Colonic mucosa (tissue), 4 donors: Measurements from ENCODE around the gene PFDN5. TPM values are rescaled to one million over a fixed set of nuclear protein-coding genes. Genes with fewer than 3 reads are reported as not detected.

Source experiments
- DNase-seq: peaks from one replicate; pipeline ENCODE4 v3.0.0-alpha.2; 2020
- H3K27ac ChIP-seq: fragments of 200-600 bp; one replicate; pipeline ENCODE4 v1.8.0; 2021
- H3K27me3 ChIP-seq: fragments of 200-600 bp; one replicate; pipeline ENCODE4 v1.8.0; 2021
- H3K36me3 ChIP-seq: fragments of 200-600 bp; one replicate; pipeline ENCODE4 v1.8.0; 2021
- H3K4me1 ChIP-seq: fragments of 200-600 bp; one replicate; pipeline ENCODE4 v1.8.0; 2021; ENCODE audit warnings: mild to moderate bottlenecking
- H3K4me3 ChIP-seq: fragments of 200-600 bp; one replicate; pipeline ENCODE4 v1.8.0; 2021
- H3K9ac ChIP-seq, 2 donors: one replicate each; pipeline ENCODE4 v1.7.0; 2013; ENCODE audit warnings: control low read depth in 2 of 2, low read depth in 2 of 2, low read length in 2 of 2
- H3K9me3 ChIP-seq: fragments of 200-600 bp; one replicate; pipeline ENCODE4 v1.8.0; 2021
- intact Hi-C: fragments of 100-400 bp; cut with DNase I; formaldehyde crosslinking; loops from one replicate; pipeline ENCODE4 v1.14.1; 2022
- total RNA-seq, 2 donors: library from RNA; stranded (reverse); fragmentation: NEBNext Ultra II Directional in 1 of 2; extraction: Animal tissue kit (Norgen Biotek cat#: 25700) in 1 of 2; gene quantifications; one replicate each; pipeline ENCODE4 v1.2.1, GENCODE V29; 2021
- TF ChIP-seq, protein P1 (sequence below): fragments of 200-600 bp; IDR thresholded peaks from one replicate; pipeline ENCODE4 v1.8.0; 2022; ENCODE audit warnings: antibody characterized with exemption, mild to moderate bottlenecking
- donor health status: healthy.
- donor health status: DM: no; HTN: no; CAD: no.
- donor health status: DM: no; HTN: no; CAD: no.

The PFDN5 gene
- total RNA-seq, 2 donors from 2014 or later, result 247 to 305 TPM

DNA sequence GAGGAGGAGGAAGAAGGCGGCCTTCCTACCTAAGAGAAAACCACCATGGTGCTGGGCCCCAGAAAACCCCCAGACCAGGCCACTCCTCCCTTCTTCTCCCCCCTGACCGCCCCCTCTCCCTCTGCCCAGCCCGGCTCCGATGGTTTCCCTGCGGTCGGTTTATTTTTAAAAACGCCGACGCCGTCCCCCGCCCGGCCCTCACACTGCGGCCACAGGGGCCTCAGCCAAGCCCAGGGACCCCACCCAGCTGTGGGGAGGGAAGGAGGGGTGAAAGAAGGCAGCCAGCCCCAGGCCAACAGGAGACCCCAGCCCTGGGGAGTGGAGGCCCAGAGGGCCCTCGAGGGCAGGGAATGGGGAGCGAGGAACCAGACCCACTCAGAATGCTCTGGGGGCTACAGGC, 37.4 kb downstream of the PFDN5 start:
- Histone ChIP-seq H3K4me1 (no peaks in the 10 kb centered on the region), H3K4me3 (no peak overlapping the region), H3K9ac (no peak overlapping the region), H3K27me3 (peaks cover 8% of the 10 kb centered on the region), H3K36me3 (no peaks in the 10 kb centered on the region), H3K9me3 (no peaks in the 10 kb centered on the region), H3K27ac (no peak overlapping the region)
- DNase-seq, result no peak
- intact Hi-C loops, result loop anchor here (10.0 kb wide), 1 partner anchor 172 kb away; the partner anchor contains the start of genes NPFF and TARBP2
- TF ChIP-seq, protein P1, sequence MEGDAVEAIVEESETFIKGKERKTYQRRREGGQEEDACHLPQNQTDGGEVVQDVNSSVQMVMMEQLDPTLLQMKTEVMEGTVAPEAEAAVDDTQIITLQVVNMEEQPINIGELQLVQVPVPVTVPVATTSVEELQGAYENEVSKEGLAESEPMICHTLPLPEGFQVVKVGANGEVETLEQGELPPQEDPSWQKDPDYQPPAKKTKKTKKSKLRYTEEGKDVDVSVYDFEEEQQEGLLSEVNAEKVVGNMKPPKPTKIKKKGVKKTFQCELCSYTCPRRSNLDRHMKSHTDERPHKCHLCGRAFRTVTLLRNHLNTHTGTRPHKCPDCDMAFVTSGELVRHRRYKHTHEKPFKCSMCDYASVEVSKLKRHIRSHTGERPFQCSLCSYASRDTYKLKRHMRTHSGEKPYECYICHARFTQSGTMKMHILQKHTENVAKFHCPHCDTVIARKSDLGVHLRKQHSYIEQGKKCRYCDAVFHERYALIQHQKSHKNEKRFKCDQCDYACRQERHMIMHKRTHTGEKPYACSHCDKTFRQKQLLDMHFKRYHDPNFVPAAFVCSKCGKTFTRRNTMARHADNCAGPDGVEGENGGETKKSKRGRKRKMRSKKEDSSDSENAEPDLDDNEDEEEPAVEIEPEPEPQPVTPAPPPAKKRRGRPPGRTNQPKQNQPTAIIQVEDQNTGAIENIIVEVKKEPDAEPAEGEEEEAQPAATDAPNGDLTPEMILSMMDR, result no peak

DNA sequence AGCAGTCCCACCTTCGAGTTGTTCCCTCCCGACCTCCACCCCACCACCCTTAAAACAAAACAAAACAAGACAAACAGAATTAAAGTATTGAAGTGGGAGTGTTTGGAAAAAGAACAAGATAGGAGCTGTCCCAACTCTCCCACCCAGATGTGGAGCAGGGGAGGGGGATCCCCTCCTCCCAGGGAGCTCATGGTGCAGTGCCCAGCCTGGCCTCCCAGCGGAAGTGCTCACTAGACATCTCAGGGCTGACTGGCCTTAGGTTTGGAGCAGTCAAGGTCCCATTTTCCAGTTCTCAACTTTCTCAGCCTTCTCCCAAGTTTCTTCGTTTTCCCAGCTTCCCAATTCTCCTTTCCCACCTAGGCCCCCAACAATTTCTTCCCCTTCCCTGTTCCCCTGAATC, 37.9 kb downstream of the PFDN5 start:
- H3K9ac ChIP-seq, result no peak overlapping the region
- DNase-seq, result no peak
- no peak overlapping the region for H3K4me3 ChIP-seq
- no peaks in the 10 kb centered on the region for H3K36me3 ChIP-seq
- intact Hi-C loops, result loop anchor here (10.0 kb wide), 1 partner anchor 172 kb away; the partner anchor contains the start of genes NPFF and TARBP2
- H3K9me3 ChIP-seq, result no peaks in the 10 kb centered on the region
- H3K4me1 ChIP-seq, result no peaks in the 10 kb centered on the region
- TF ChIP-seq, protein P1, result no peak
- H3K27me3 ChIP-seq, result peaks cover 8% of the 10 kb centered on the region
- no peak overlapping the region for H3K27ac ChIP-seq

DNA sequence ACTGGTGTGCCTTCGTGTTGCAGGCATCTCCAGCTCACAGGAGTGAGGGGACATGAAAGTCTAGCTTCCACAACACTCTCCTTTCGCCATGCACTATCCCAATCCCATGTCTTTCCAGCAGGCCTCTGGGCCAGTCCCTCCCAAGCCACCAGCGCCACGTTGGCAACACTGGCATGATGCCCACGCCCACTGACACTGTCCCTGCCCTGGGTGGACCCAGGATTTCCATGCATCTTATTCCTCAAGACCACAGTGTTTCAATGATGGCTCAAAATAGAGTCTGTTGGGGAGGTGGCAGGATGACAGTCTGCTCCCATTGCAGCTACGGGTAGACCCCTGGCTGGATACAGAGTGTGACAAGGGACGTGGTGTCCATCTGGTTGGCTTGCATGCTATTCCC, 38.5 kb downstream of the PFDN5 start:
- H3K9ac ChIP-seq, result no peak overlapping the region
- no peaks in the 10 kb centered on the region for H3K9me3 ChIP-seq
- H3K4me1 ChIP-seq, result no peaks in the 10 kb centered on the region
- H3K36me3 ChIP-seq, result no peaks in the 10 kb centered on the region
- intact Hi-C loops, result loop anchor here (10.0 kb wide), 1 partner anchor 171 kb away; the partner anchor contains the start of genes NPFF and TARBP2
- H3K27me3 ChIP-seq, result peaks cover 8% of the 10 kb centered on the region
- no peak for DNase-seq
- TF ChIP-seq, protein P1, result no peak
- H3K27ac ChIP-seq, result no peak overlapping the region
- no peak overlapping the region for H3K4me3 ChIP-seq

DNA sequence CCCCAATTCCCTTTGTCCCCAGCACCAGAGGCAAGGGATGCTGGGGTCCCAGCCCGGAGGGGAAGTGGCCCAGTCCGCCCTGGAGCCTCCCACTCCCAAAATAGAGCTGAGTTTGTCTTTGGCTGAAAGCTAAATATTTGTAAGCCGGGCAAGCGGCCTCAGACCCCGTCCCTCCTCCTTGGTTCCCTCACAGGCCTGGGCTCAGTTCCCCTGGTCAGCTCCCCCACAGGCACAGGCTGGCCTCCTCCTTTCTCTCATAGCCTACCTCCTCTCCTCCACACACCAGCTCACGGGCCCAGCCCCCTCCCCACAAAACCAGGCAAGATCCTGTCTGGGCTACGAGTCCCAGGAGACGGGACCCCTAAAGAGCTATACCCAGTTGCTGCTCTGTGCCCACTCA, 39.5 kb downstream of the PFDN5 start:
- Histone ChIP-seq H3K27ac (no peak overlapping the region), H3K9me3 (no peaks in the 10 kb centered on the region), H3K4me3 (no peak overlapping the region), H3K4me1 (no peaks in the 10 kb centered on the region), H3K9ac (no peak overlapping the region), H3K36me3 (no peaks in the 10 kb centered on the region), H3K27me3 (peaks cover 8% of the 10 kb centered on the region)
- TF ChIP-seq, protein P1, result no peak
- DNase-seq, result no peak
- intact Hi-C loops, result loop anchor here (10.0 kb wide), 1 partner anchor 170 kb away; the partner anchor contains the start of genes NPFF and TARBP2

DNA sequence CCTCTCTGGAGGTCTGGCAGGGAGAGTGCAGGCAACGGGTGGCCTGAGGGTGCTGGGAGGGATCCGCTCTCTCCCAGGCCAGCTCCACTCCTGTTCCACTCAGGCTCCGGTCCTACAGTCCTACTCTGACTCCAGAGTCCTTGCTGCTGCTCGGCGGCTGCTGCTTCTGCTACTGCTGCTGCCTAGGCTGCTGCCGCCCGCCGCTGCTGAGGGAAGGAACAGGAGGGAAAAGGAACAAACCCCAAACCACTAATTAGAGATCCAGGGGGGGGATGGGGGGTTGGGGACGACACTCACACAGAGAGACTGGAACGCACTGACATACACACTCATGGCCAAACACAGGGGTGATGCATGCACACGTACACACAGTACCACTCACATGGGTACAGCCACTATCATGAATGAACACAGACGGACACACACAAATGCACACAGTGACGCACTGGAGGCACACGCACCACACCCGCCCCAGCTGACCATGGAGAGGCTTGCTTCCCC, 40.9 kb downstream of the PFDN5 start, which contains the start of gene SP7:
TSS of gene SP7 (minus strand) at position 174 of the 501 bp plus-strand sequence. CDS start 708 bp downstream, outside the sequence.
- DNase-seq, result no peak
- H3K9me3 ChIP-seq, result no peaks in the 10 kb centered on the region
- H3K9ac ChIP-seq, result no peak within 1 kb of the TSS
- TF ChIP-seq, protein P1, result no peak
- peaks cover 8% of the 10 kb centered on the region for H3K27me3 ChIP-seq
- no peaks in the 10 kb centered on the region for H3K36me3 ChIP-seq
- intact Hi-C loops, result loop anchor here (10.0 kb wide), 1 partner anchor 169 kb away; the partner anchor contains the start of genes NPFF and TARBP2
- H3K4me1 ChIP-seq, result no peaks in the 10 kb centered on the region
- no peak within 1 kb of the TSS for H3K4me3 ChIP-seq
- no peak within 1 kb of the TSS for H3K27ac ChIP-seq
